MCF 10A (cell line): Measurements from ENCODE around the gene LETM1. TPM values are rescaled to one million over a fixed set of nuclear protein-coding genes. Genes with fewer than 3 reads are reported as not detected.

ENCODE experiments used
- BruUV-seq: library from RNA; stranded (reverse); fragments of 400-500 nt; replicated peaks from 2 replicates; lab custom pipeline; 2021; lab: Mats Ljungman, UMichigan
- CTCF ChIA-PET: fragments of 300-600 bp; sonication (Branson Sonifier 250); formaldehyde crosslinking; extraction: SDS; loops from one replicate; lab custom pipeline; 2021; ENCODE audit warnings: antibody characterized with exemption, inconsistent platforms; lab: Yijun Ruan, JAX
- POLR2A ChIA-PET: fragments of 300-600, 350-650 bp; sonication (Branson Sonifier 250); formaldehyde crosslinking; extraction: SDS; loops from one replicate; lab custom pipeline; 2020; ENCODE audit warnings: antibody characterized with exemption, inconsistent platforms; lab: Yijun Ruan, JAX
- DNase-seq: peaks from one replicate; pipeline ENCODE4 v3.0.0-alpha.2; 2018; ENCODE audit not compliant: unreplicated experiment
- H3K27ac Mint-ChIP-seq: one replicate; pipeline ENCODE4 v1.8.0; 2022; ENCODE audit warnings: mild to moderate bottlenecking, low read depth, mixed read lengths; ENCODE audit not compliant: unreplicated experiment
- H3K27me3 Mint-ChIP-seq: one replicate; pipeline ENCODE4 v1.8.0; 2022; ENCODE audit warnings: mixed read lengths; ENCODE audit not compliant: insufficient read depth, unreplicated experiment
- H3K36me3 Mint-ChIP-seq: one replicate; pipeline ENCODE4 v1.8.0; 2022; ENCODE audit warnings: mild to moderate bottlenecking, moderate library complexity, mixed read lengths; ENCODE audit not compliant: insufficient read depth, unreplicated experiment
- H3K4me1 Mint-ChIP-seq: one replicate; pipeline ENCODE4 v1.8.0; 2022; ENCODE audit warnings: mixed read lengths; ENCODE audit not compliant: insufficient read depth, unreplicated experiment
- H3K4me3 Mint-ChIP-seq: one replicate; pipeline ENCODE4 v1.8.0; 2022; ENCODE audit warnings: mild to moderate bottlenecking, moderate library complexity, mixed read lengths; ENCODE audit not compliant: unreplicated experiment
- H3K9me3 Mint-ChIP-seq: one replicate; pipeline ENCODE4 v1.8.0; 2022; ENCODE audit warnings: mixed read lengths; ENCODE audit not compliant: unreplicated experiment
- intact Hi-C: fragments of 100-400 bp; cut with micrococcal nuclease; formaldehyde crosslinking; loops from 2 replicates; pipeline ENCODE4 v1.14.1; 2022
- total RNA-seq: library from RNA; stranded (reverse); gene quantifications from 2 replicates; pipeline ENCODE4 v1.2.3, GENCODE V29; 2022
- TF ChIP-seq, protein P1 (sequence below): fragments of 200-600 bp; IDR thresholded peaks from one replicate; pipeline ENCODE4 v1.8.0; 2022; ENCODE audit warnings: antibody characterized with exemption, mild to moderate bottlenecking; ENCODE audit not compliant: unreplicated experiment

The LETM1 gene
- total RNA-seq, 1 experiment from 2014 or later = 85.0 TPM

DNA sequence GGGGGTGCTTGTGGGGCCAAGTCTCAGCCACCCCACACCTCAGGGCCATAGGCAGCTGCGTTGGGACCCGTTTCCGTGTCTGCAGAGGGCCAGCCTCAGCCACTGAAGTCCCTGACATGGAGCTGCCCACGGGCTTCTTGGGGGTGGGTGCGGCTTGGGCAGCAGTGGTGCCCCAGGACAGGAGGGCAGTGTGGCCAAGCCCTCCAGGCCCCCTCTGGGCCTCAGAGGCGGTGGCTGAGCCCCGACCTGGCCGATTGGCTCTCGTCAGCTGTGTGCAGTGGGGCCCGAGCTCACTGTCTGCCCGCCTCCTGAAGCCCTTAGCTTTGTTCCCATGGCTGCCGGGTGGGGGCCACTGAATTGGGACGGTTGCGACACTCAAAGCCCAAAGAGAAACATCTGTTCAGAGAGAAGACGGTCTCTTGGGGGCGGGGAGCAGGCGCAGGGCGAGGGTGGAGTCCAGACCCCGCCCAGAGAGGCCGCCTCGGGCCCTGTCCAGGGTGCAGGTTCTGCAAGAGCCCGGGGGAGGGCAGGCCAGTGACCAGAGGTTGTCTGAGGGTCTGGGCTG, 53.7 kb downstream of the LETM1 start:
- H3K4me1 Mint-ChIP-seq = no peaks in the 10 kb centered on the region
- TF ChIP-seq, protein P1, sequence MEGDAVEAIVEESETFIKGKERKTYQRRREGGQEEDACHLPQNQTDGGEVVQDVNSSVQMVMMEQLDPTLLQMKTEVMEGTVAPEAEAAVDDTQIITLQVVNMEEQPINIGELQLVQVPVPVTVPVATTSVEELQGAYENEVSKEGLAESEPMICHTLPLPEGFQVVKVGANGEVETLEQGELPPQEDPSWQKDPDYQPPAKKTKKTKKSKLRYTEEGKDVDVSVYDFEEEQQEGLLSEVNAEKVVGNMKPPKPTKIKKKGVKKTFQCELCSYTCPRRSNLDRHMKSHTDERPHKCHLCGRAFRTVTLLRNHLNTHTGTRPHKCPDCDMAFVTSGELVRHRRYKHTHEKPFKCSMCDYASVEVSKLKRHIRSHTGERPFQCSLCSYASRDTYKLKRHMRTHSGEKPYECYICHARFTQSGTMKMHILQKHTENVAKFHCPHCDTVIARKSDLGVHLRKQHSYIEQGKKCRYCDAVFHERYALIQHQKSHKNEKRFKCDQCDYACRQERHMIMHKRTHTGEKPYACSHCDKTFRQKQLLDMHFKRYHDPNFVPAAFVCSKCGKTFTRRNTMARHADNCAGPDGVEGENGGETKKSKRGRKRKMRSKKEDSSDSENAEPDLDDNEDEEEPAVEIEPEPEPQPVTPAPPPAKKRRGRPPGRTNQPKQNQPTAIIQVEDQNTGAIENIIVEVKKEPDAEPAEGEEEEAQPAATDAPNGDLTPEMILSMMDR = no peak
- no peak for DNase-seq
- ChIA-PET POLR2A (interaction anchor here (0.7 kb wide), 1 partner anchor 149 kb away, joined by 4 read pairs; no protein-coding TSS in a partner anchor), CTCF (interaction anchor here (1.0 to 1.4 kb wide), 2 partner anchors 50 to 54 kb away, joined by 3 to 4 read pairs; no protein-coding TSS in a partner anchor)
- H3K9me3 Mint-ChIP-seq = no peaks in the 10 kb centered on the region
- no peaks in the 10 kb centered on the region for H3K36me3 Mint-ChIP-seq
- intact Hi-C loops = no loop called here
- BruUV-seq = no TSS peak
- no peak overlapping the region for H3K27ac Mint-ChIP-seq
- no peak overlapping the region for H3K4me3 Mint-ChIP-seq
- H3K27me3 Mint-ChIP-seq = no peaks in the 10 kb centered on the region

DNA sequence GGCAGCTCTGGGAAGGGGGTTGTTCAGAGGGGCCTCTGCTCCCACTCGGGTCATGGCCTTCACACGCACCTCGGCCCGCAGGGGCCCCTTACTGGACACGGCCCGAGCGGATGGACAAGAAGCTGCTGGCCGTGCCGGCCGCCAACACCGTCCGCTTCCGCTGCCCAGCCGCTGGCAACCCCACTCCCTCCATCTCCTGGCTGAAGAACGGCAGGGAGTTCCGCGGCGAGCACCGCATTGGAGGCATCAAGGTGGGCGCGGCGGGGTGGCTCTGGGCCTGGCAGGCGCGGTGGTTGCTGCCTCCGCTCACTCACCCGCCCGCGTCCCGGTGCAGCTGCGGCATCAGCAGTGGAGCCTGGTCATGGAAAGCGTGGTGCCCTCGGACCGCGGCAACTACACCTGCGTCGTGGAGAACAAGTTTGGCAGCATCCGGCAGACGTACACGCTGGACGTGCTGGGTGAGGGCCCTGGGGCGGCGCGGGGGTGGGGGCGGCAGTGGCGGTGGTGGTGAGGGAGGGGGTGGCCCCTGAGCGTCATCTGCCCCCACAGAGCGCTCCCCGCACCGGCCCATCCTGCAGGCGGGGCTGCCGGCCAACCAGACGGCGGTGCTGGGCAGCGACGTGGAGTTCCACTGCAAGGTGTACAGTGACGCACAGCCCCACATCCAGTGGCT, 54.5 kb downstream of the LETM1 start:
- no TSS peak for BruUV-seq
- POLR2A ChIA-PET = no interaction called here
- CTCF ChIA-PET = interaction anchor here (0.9 to 1.6 kb wide), 4 partner anchors 9 to 53 kb away, joined by 3 to 7 read pairs (median 6); no protein-coding TSS in a partner anchor
- Mint-ChIP-seq H3K9me3 (no peaks in the 10 kb centered on the region), H3K4me3 (no peak overlapping the region), H3K27ac (no peak overlapping the region), H3K4me1 (no peaks in the 10 kb centered on the region), H3K27me3 (no peaks in the 10 kb centered on the region), H3K36me3 (no peaks in the 10 kb centered on the region)
- intact Hi-C loops = no loop called here
- DNase-seq = no peak
- TF ChIP-seq, protein P1 = no peak

DNA sequence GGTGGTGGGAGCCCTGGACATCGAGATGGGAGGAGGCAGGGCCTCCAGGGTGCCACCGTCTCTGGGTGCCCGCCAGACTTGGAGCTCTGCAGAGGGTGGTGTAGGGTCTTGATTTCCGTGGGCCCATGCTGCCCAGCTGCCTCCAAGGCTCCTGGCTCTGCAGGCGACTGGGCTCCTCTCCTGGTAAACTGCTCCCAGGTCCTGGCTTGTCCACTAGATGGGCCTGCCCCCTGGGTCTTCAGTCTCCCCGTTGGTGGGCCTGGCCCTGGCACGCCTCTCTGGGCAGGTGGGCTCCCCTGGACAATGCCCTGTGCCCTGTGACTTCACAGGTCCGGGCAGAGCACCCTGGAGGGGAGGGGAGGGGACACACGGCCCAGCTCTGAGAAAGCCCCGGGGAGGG, 55.2 kb downstream of the LETM1 start:
- no peaks in the 10 kb centered on the region for H3K4me1 Mint-ChIP-seq
- no peak for DNase-seq
- no peaks in the 10 kb centered on the region for H3K27me3 Mint-ChIP-seq
- BruUV-seq = no TSS peak
- no peaks in the 10 kb centered on the region for H3K9me3 Mint-ChIP-seq
- intact Hi-C loops = no loop called here
- no peaks in the 10 kb centered on the region for H3K36me3 Mint-ChIP-seq
- H3K4me3 Mint-ChIP-seq = no peak overlapping the region
- no peak overlapping the region for H3K27ac Mint-ChIP-seq
- CTCF ChIA-PET = interaction anchor here (0.9 to 1.6 kb wide), 2 partner anchors 10 to 52 kb away, joined by 7 read pairs; no protein-coding TSS in a partner anchor
- POLR2A ChIA-PET = no interaction called here
- TF ChIP-seq, protein P1 = no peak
